WTC11 (cell line): ENCODE results near the gene CPVL. TPM values are rescaled to one million over a fixed set of nuclear protein-coding genes. Genes with fewer than 3 reads are reported as not detected.
A peak's percentile ranks its signal among the peaks of the same experiment; 100 is the strongest.

Experiments used
- AR ChIP-seq: fragments of 250-450 bp; sonication (Bioruptor Pico); IDR thresholded peaks from 2 replicates; pipeline ENCODE4 v1.9.0; 2021; ENCODE audit warnings: mild to moderate bottlenecking
- ATF2 ChIP-seq: sonication (generic); formaldehyde crosslinking; IDR thresholded peaks from 2 replicates; pipeline ENCODE4 v1.8.1; 2022; ENCODE audit warnings: low read depth, missing genetic modification reagents, borderline replicate concordance
- CBFB ChIP-seq: sonication (generic); formaldehyde crosslinking; IDR thresholded peaks from 2 replicates; pipeline ENCODE4 v1.8.1; 2022; ENCODE audit warnings: mild to moderate bottlenecking, low read depth, missing genetic modification reagents
- CREM ChIP-seq: sonication (generic); formaldehyde crosslinking; IDR thresholded peaks from 2 replicates; pipeline ENCODE4 v1.8.1; 2022; ENCODE audit warnings: mild to moderate bottlenecking, missing genetic modification reagents, moderate library complexity
- CTCF ChIP-seq: fragments of 200-600 bp; IDR thresholded peaks from 2 replicates; pipeline ENCODE4 v1.8.0; 2022; ENCODE audit warnings: antibody characterized with exemption
- ESRRA ChIP-seq: sonication (generic); formaldehyde crosslinking; IDR thresholded peaks from 2 replicates; pipeline ENCODE4 v1.8.1; 2022; ENCODE audit warnings: mild to moderate bottlenecking, missing genetic modification reagents, borderline replicate concordance
- FOXJ3 ChIP-seq: sonication (generic); formaldehyde crosslinking; IDR thresholded peaks from 2 replicates; pipeline ENCODE4 v1.9.0; 2021; ENCODE audit warnings: missing genetic modification reagents, mild to moderate bottlenecking, borderline replicate concordance
- FOXP4 ChIP-seq: sonication (generic); formaldehyde crosslinking; IDR thresholded peaks from 2 replicates; pipeline ENCODE4 v1.8.0; 2022; ENCODE audit warnings: mild to moderate bottlenecking, missing genetic modification reagents
- HMGA2 ChIP-seq: fragments of 250-450 bp; sonication (Bioruptor Pico); IDR thresholded peaks from 2 replicates; pipeline ENCODE4 v1.4.0; 2021; ENCODE audit warnings: mild to moderate bottlenecking, moderate library complexity
- IRF2 ChIP-seq: sonication (generic); formaldehyde crosslinking; IDR thresholded peaks from 2 replicates; pipeline ENCODE4 v1.8.0; 2022; ENCODE audit warnings: low read depth, missing genetic modification reagents, borderline replicate concordance
- MAX ChIP-seq: sonication (generic); formaldehyde crosslinking; IDR thresholded peaks from 2 replicates; pipeline ENCODE4 v1.8.0; 2022; ENCODE audit warnings: mild to moderate bottlenecking, missing genetic modification reagents
- NFE2L1 ChIP-seq: sonication (generic); formaldehyde crosslinking; IDR thresholded peaks from 2 replicates; pipeline ENCODE4 v1.8.1; 2023; ENCODE audit warnings: missing genetic modification reagents
- NR1H2 ChIP-seq: sonication (generic); formaldehyde crosslinking; IDR thresholded peaks from 2 replicates; pipeline ENCODE4 v1.9.0; 2021; ENCODE audit warnings: mild to moderate bottlenecking, moderate library complexity, missing genetic modification reagents
- OVOL2 ChIP-seq: fragments of 250-450 bp; sonication (Bioruptor Pico); IDR thresholded peaks from 2 replicates; pipeline ENCODE4 v1.9.0; 2021; ENCODE audit warnings: mild to moderate bottlenecking, borderline replicate concordance
- PRDM15 ChIP-seq: sonication (generic); formaldehyde crosslinking; IDR thresholded peaks from 2 replicates; pipeline ENCODE4 v1.8.0; 2022; ENCODE audit warnings: missing genetic modification reagents
- PREB ChIP-seq: sonication (generic); formaldehyde crosslinking; IDR thresholded peaks from 2 replicates; pipeline ENCODE4 v1.8.1; 2022; ENCODE audit warnings: mild to moderate bottlenecking, missing genetic modification reagents, moderate library complexity, borderline replicate concordance
- STAT6 ChIP-seq: sonication (generic); formaldehyde crosslinking; conservative IDR thresholded peaks from 2 replicates; pipeline ENCODE4 v1.8.1; 2023; ENCODE audit warnings: mild to moderate bottlenecking, low read depth, missing genetic modification reagents, moderate library complexity
- TCF7 ChIP-seq: sonication (generic); formaldehyde crosslinking; IDR thresholded peaks from 2 replicates; pipeline ENCODE4 v1.8.0; 2022; ENCODE audit warnings: mild to moderate bottlenecking, low read depth, missing genetic modification reagents, moderate library complexity
- TEAD4 ChIP-seq: sonication (generic); formaldehyde crosslinking; IDR thresholded peaks from 2 replicates; pipeline ENCODE4 v1.8.0; 2022; ENCODE audit warnings: mild to moderate bottlenecking, missing genetic modification reagents
- TP53 ChIP-seq: sonication (generic); formaldehyde crosslinking; IDR thresholded peaks from 2 replicates; pipeline ENCODE4 v1.8.1; 2023; ENCODE audit warnings: mild to moderate bottlenecking, missing genetic modification reagents
- ZBTB21 ChIP-seq: sonication (generic); formaldehyde crosslinking; IDR thresholded peaks from 2 replicates; pipeline ENCODE4 v1.8.1; 2023; ENCODE audit warnings: mild to moderate bottlenecking, missing genetic modification reagents, borderline replicate concordance
- ZNF423 ChIP-seq: fragments of 250-450 bp; sonication (Bioruptor Pico); IDR thresholded peaks from 2 replicates; pipeline ENCODE4 v2.1.2; 2022; ENCODE audit warnings: mild to moderate bottlenecking, moderate library complexity
- total RNA-seq: library from RNA; stranded (reverse); gene quantifications from 3 replicates; pipeline ENCODE4 v1.2.3, GENCODE V29; 2021

The CPVL gene
- total RNA-seq, 1 experiment from 2014 or later: 34.2 TPM

GRCh38 chr7:28957064-28957750 lies 189.1 kb downstream of the CPVL start (continued):
- TF ChIP-seq ATF2 (CRISPR knock-in tag) (no peak), CREM (no peak), TCF7 (no peak; the same call in 1 of the 2 replicates), ZNF423 (CRISPR knock-in tag) (no peak), TP53 (CRISPR knock-in tag) (no peak; the same call in 1 of the 2 replicates), FOXJ3 (CRISPR knock-in tag) (no peak), AR (CRISPR knock-in tag) (no peak), CBFB (no peak; the same call in 1 of the 2 replicates), MAX (CRISPR knock-in tag) (peak; percentile 93), HMGA2 (CRISPR knock-in tag) (no peak), ESRRA (CRISPR knock-in tag) (no peak), CTCF (no peak), NR1H2 (CRISPR knock-in tag) (0 out of 2 replicates have a peak, but pooled peaks have one; percentile 52), FOXP4 (CRISPR knock-in tag) (0 out of 2 replicates have a peak, but pooled peaks have one; percentile 80), OVOL2 (CRISPR knock-in tag) (no peak), PRDM15 (CRISPR knock-in tag) (peak; percentile 81), ZBTB21 (CRISPR knock-in tag) (peak; percentile 53; the same call in 1 of the 2 replicates), NFE2L1 (peak; percentile 89; the same call in 1 of the 2 replicates), TEAD4 (CRISPR knock-in tag) (no peak; the same call in 1 of the 2 replicates), STAT6 (CRISPR knock-in tag) (no peak; the same call in 1 of the 2 replicates), IRF2 (CRISPR knock-in tag) (0 out of 2 replicates have a peak, but pooled peaks have one; percentile 22), PREB (CRISPR knock-in tag) (no peak)
